ENCODE measurements around the gene VIM.
"Not testable (repeated sequence)": the region's sequence is repeated elsewhere in the genome, so short reads cannot be mapped to it uniquely, and the experiment has no call there.

The VIM gene

DNA sequence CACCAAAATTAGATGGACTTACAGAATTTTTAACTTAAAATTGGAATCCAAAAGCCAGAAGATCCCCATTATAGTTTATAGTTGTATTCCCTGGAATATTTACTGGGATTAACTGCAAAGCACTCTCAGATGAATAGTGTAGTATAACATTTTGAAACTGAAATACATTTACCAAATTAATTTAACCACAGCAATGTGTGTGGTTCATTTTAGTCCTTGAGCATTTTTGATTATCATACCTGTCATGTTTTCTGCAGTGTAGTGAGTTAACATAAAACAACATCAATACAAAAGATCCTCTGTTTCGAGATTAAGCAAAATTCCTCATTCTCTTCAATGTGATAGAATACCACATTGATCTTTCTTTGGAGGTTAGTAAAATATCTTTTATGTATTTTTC is 3.7 kb downstream of the VIM start:
- no peak for DNase-seq

DNA sequence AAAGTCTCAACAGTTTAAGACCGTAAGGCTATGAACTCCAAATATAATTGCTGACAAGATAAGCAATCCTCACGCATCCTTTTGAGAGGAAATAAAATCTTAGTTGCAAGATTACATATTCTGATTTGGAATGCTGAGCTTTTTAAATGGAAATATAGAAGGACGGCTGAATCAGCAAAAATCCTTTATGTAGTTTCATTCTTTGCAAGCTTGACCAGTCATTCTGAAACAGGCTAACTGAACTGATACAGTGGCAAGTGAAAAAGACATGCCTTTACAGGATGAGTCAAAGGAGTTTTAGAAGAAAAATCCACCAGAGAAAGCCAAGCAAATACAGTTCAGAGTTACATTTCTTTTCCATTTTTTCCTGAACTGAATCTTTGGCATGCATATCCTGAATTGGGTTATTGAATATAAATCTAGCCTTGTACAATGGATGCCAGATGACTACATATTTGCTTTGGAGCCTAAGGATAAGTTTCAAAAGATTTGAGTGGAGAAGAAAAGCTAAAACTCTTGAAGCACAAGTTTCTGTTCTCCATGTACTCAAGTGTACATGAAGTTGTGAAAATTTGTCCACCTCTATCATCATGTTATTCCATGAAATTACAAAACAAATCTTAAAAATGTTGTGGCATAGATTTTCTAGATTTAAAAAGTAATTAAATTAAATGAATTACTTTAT is 4.4 kb downstream of the VIM start:
- DNase-seq: no peak

DNA sequence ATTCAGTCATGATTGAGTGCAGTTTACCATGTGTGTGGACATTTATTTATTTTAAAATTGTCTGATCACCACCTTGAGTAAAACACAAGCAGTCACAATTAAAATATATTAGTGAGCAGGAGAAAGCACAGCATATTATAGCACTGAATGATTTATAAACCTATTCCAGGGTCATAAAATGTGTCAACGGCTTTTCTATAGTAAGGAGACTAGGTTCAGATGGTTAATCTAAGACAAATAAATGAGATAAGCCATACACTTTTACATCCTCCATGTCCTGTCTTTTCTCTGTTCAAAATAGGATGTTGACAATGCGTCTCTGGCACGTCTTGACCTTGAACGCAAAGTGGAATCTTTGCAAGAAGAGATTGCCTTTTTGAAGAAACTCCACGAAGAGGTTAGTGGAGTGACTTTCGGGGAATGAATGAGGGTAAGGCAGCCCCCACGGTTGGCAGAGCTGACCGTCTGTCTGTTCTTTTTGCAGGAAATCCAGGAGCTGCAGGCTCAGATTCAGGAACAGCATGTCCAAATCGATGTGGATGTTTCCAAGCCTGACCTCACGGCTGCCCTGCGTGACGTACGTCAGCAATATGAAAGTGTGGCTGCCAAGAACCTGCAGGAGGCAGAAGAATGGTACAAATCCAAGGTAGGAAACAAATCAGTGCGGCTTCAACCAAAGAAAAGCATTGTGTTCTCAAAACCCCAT is 5.4 kb downstream of the VIM start:
- no peak for DNase-seq

DNA sequence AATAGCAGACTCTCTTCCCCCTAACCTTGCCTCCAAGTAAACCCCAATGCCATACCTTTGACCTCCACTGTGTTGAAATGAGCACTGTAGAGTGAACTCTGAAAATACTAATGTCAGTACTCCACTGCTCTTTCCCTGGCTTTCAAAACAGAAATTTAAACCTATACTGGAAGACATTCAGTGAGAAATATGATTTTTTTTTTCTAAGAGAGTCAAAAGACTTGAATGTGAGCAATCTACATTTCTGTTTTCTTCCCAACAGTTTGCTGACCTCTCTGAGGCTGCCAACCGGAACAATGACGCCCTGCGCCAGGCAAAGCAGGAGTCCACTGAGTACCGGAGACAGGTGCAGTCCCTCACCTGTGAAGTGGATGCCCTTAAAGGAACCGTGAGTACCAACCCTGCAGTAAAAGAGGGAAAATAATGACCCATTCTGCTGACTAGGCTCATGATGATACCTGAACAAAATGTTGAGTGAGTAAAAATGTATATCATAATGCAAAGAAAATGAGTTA is 6.4 kb downstream of the VIM start:
- no peak for DNase-seq

DNA sequence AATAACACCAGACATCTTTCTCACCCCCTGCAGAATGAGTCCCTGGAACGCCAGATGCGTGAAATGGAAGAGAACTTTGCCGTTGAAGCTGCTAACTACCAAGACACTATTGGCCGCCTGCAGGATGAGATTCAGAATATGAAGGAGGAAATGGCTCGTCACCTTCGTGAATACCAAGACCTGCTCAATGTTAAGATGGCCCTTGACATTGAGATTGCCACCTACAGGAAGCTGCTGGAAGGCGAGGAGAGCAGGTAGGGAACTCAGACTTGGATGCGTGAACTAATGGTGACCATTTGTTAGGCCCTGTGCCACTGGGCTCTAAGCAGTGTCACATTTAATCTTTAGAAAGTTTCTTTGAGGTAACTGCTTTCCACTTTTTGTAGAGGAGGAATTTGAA is 7.1 kb downstream of the VIM start:
- DNase-seq: no peak

DNA sequence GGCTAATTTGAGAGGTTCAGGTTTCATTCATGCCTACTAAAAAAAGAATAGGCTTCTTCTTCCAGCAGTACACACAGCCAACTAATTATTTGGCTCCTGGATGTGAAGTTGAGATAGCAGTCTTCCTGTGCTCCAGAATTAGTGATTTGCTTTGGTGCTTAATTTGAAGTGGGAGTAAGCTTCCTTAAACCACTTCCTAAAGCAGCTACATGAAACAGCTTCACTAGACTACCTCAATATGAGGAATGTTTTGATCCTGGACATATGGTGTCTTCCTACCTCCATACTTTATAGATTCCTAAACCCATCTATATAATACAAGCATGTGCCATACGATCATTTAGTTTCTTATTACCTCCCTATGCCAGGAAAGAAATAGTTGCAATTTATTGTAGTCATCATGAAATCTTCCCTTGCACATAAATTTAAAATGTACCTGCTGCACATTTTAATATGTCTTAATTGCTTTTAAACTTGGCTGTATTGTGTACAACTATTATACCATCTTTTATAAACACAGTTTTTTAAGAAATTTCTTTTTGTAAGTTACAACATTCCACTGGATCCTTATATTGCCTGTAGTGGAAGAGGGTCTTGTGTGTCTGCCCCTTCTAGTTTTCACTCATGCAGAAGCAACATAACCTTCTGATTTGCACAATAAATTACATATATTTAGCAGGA is 8.6 kb downstream of the VIM start:
- DNase-seq: no peak

DNA sequence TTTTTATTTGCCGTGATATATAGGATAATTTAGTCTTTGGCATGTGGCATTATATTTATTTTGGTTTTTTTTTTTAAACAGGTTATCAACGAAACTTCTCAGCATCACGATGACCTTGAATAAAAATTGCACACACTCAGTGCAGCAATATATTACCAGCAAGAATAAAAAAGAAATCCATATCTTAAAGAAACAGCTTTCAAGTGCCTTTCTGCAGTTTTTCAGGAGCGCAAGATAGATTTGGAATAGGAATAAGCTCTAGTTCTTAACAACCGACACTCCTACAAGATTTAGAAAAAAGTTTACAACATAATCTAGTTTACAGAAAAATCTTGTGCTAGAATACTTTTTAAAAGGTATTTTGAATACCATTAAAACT is 9.1 kb downstream of the VIM start:
- no peak for DNase-seq

DNA sequence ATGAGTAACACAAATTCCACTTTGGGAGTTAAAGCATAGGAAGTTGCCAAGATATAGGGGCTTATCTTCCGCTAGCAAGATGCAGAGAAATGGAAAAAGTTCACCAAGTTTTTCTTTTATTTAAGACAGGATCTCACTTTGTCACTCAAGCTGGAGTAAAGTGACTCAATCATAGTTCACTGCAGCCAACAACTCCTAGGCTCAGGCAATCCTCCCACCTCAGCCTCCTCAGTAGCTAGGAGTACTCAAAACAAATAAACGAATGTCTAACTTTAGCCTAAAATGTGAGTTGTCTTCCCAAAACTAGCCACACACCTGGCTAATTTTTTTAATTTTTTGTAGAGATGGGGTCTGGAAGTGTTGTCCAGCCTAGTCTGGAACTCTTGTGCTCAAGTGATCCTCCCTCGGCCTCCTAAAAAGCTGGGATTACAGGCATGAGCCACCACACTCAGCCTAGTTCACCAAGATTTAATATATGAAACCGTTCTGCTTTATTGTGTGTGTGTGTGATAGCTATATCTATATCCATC is 9.9 kb downstream of the VIM start:
- DNase-seq: no peak

DNA sequence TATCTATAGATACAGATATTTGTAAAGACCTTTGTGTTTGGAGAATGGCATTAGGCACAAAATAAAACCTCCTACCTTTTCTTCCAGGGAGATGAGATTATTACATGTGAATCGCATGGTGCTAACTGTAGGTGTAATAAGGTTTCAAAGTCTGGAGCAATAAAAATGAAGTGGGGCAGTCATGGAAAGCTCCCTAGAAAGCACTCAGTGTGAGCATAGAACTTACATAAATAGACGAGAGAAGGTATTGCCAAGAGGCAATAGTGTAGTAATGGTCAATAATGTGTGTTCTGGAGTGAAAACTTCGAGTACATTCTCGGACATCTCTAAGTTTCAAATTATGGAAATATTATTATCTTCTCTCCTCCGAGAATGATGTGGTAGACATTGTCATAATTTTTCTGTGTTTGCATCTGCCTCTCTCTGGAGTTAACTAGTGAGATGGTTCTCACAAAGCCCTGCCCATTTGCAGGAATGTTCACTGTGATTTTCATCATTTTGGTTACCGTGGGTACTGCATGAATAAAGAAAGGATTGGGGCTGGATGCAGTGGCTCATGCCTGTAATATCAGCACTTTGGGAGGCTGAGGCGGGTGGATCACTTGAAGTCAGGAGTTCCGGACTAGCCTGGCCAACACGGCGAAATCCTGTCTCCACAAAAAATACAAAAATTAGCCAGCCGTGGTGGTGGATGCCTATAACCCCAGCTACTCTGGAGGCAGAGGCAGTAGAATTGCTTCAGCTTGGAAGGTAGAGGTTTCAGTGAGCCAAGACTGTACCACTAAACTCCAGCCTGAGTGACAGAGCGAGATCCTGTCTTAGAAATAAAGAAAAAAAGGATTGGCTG is 10.6 kb downstream of the VIM start:
- no peak for DNase-seq

DNA sequence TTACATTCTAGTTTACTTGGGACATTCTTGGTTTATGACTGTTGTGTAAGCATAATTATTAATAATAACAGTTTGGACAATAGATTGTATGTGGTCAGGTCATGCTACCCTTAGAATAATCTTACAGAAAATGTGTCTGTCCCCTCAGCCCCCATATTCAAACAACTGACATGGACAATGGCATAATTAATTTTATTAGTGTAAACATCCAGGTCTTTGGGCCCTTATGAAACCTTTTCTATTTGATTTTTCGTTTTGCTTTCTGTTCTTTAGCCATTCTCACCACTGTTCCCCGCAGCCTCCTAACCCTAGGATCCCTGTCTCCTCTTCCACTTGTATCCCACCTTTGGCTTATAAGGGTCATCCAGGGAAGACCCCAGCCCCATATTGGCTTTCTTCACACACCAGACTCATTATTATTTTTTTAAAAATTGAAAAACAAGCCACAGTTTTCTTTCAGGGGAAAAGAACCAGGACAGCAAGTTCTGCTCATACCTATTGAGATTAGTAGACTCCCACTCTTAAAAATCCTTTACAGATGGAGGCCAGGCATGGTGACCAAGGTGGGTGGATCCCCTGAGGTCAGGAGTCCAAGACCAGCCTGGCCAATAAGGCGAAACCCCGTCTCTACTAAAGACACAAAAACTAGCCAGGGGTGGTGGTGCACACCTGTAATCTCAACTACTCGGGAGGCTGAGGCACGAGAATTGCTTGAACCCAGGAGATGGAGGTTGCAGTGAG is 11.5 kb downstream of the VIM start:
- no peak for DNase-seq

DNA sequence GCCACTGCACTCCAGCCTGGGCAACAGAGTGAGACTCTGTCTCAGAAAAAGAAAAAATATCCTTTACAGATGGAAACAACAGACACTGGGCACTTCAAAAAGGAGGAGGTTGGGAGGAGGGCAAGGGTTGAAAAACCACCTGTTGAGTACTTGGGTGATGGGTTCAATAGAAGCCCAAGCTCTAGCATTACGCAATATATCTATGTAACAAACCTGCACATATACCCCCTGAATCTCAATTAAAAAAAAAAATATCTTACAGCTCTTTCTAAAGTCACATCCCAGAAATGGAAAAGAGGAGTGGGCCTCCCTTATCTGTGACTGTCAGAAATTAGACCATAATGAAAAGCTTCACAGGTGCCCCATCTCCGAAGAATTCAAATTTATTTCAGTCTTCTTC is 12.1 kb downstream of the VIM start:
- no peak for DNase-seq

DNA sequence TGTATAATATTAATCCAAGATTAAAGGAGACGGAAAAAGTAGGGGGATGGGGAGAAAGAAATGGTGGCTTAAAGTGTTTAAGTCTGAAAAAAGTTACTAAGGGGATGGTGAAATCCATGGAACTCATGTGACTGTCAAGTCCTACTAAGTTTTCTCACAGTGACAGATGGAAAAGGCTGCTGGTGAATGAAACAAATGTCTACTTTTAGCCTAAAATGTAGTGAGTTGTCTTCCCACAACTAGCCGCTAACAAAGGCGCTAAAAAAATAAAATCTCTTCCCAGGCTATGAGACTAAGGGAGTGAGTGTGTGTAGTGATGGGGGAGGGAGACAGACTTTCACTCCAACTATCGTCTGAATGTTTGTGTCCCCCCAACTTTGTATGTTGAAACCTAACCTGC is 12.6 kb downstream of the VIM start:
- DNase-seq: no peak

DNA sequence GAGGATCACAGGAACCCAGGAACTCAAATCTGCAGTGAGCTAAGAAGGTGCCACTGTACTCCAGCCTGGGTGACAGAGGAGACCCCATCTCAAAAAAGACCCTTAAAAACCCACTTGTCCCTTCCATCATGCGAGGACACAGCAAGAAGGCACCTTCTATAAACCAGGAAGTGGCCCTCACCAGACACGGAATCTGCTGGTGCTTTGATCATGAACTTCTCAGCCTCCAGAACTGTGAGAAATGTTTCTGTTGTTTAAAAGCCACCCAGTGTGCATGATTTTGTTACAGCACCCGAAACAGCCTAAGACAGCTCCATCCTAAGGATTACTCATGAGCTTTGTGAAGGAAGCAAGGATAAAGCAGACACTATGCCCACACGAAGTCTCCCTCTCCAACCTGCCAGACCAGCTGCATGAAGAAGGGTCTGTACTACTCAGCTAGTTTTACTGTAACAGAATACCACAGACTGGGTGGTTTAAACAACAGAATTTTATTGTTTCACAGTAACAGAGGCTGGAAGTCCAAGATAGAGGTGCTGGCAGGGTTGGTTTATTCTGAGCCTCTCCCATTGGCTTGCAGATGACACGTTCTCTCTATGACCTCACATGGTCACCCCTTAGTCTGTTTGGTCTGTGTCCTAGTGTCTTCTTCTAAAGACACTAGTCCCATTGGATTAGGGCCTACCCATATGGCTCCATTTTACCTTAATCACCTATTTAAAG is 13.7 kb downstream of the VIM start:
- DNase-seq: no peak

DNA sequence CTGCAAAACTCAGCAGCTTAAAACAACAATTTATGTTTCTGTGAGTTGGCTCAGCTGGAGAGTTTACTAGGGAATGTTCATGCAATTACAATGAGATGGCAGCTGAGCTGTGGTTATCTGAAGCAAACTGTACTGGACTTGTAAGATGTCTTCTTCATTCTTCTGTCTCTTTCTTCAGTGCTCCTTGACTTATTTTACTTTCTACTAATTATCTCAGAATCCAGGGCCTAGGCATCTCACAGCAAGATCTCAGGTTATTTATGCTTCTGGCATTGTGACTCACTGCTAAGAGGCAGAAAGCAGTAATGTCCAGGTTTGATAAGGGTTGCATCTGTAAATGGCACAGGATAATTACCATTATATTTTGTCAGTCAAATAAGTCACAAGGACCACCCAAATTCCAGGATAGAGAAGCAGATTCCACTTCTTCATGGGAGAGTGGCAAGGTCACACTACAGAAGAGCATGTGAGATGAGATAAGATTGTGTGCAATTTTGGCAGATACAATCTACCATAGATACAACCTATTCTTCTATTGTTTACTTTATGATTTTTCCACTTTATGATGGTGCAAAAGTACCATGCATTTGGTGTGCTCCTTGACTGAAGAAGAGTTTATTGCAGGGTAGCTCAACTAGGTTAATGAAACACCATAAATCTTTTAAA is 16.8 kb downstream of the VIM start:
- no peak for DNase-seq

DNA sequence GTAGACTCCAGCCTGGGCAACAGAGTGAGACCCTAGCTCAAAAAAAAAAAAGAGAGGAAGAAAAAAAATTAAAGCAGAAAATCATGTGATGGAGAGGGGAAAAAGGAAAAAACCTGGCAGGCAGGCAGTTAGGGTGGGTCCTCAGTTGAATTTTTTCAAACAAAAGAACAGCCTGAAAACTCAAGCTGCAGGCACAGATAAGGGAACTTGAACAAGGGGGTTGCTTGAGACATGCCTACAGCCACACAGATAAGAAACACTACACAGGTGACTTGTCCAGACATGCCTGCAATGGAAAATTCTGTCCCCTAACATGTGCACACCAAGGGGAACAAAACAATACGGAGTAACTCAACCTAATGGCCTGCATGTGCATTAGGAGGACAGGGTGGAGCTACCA is 19.2 kb downstream of the VIM start:
- no peak for DNase-seq

DNA sequence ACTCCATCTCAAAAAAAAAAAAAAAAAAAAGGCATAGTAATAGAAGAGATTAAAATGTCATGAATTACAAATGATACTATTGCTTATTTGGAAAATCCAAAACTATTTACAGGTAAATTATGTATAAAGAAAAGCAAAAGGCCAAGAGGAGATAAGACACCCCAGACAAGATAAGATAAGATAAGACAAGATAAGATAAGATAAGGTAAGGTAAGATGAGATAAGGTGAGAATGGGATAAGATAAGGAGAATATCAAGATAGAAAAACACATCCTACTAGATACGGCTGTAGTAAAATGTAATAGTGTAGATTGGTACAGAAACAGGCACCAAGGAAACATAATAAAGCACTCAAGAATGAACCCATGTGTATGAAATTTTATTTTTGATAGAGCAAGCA is 20.9 kb downstream of the VIM start:
- no peak for DNase-seq

DNA sequence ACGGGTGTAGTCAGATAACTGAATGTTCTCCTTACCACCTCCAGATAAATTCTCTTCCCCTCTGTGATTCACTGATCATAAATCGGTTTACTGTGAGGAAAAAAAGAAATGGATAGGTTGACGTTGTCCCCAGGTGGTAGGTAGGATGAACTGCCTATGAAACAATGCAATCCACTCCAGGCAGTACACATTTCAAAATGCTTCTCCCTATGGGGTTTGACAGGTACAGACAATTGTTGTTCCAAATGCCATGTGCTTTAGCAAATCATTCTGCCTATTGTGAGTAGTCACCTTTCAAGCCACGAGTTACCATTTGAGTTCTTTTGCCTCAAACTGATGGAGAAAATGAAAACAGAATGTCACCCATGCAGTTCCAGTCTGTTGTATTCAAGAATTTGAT is 21.8 kb downstream of the VIM start:
- no peak for DNase-seq

DNA sequence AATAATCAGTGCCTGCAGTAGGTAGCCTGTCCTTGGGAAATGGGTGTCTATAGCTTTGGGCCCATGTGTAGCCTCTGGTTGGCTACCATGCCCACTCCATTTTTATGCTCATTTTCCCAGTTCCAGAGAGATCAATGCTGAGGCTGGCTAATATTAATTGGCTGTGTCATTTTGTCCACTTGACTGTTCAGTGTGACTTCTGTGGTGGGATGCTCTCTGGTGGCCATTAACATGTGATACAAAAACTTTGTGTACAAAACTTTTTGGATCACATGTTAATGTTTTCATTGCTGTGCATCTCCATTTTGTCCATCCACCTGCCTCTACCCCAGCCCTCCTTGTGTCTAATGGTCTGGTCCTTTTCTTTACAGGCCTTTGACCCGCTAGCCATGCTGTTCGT is 22.7 kb downstream of the VIM start:
- no peak for DNase-seq

DNA sequence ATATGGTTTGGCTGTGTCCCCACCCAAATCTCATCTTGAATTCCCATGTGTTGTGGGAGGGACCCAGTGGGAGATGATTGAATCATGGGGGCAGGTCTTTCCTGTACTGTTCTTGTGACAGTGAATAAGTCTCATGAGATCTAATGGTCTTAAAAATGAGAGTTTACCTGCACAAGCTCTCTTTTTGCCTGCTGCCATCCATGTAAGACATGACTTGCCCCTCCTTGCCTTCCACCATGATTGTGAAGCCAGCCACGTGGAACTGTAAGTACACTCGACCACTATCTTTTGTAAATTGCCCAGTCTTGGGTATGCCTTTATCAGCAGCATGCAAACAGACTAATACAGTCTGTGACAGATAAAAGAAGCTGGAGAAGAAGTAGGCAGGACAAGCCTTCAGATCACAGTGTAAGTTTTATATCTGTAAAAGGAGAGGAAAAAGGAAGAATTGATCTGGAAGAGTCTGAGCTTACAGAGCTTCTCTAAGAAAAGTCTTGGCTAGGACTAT is 26.6 kb downstream of the VIM start:
- not testable (repeated sequence) for DNase-seq

DNA sequence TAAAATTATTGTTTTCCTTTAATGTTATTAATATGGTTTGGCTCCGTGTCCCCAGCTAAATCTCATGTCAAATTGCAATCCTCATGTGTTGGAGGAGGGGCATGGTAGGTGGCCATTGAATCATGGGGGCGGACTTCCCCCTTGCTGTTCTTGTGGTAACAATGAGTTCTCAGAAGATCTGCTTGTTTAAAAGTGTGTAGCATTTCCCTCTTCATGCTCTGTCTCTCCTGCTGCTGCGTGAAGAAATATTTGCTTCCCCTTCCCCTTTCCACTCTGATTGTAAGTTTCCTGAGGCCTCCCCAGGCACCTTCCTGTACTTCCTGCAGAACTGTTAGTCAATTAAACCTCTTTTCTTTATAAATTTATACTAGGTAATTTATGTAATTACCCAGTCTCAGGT is 27.5 kb downstream of the VIM start:
- DNase-seq: no peak

All from right kidney (tissue), 1 donor.